GM12892 (cell line): Measurements from ENCODE around the gene E2F3.

Source experiments
- POLR2A ChIP-seq: IDR thresholded peaks from 2 replicates; pipeline ENCODE4 v1.6.1; 2011; ENCODE audit warnings: low read depth, low read length, control low read depth
- POLR2AphosphoS5 ChIP-seq: IDR thresholded peaks from 2 replicates; pipeline ENCODE4 v1.6.1; 2011; ENCODE audit warnings: low read depth, low read length, control low read depth
- TAF1 ChIP-seq: IDR thresholded peaks from 2 replicates; pipeline ENCODE4 v1.6.1; 2011; ENCODE audit warnings: low read depth, mild to moderate bottlenecking, control low read depth, low read length, borderline replicate concordance

DNA sequence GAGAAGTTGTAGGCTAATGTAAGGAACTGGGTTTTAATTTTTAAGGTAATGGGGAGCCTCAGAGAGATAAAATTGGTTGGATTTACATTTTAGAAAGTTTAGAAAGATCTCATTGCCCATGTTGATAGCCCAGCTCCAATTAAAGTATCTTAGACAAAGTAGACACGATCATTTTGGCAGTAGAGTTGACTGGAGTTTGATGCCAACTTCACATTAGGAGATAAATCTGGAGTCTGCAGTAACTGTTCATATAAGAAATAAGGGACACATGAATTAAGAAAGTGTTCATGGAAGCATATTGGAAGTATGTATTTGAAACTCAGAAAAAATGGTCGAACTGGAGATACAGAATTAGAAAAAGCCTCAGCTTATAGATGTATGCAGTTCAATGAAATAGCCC, 12.6 kb upstream of the E2F3 start:
- no peak for TF ChIP-seq POLR2A
- TF ChIP-seq TAF1, result no peak
- TF ChIP-seq POLR2AphosphoS5, result no peak
